H9 (cell line): Measurements from ENCODE around the gene INSRR. TPM values are rescaled to one million over a fixed set of nuclear protein-coding genes. Genes with fewer than 3 reads are reported as not detected.
A peak's percentile ranks its signal among the peaks of the same experiment; 100 is the strongest.

ENCODE experiments used
- DNase-seq: peaks from one replicate; pipeline ENCODE4 v3.0.0-alpha.2; 2017
- H2AFZ ChIP-seq: one replicate; pipeline ENCODE4 v1.6.1; 2013; ENCODE audit warnings: mild to moderate bottlenecking, low read length, control low read depth, moderate library complexity
- H2AK5ac ChIP-seq: 2 replicates; pipeline ENCODE4 v1.6.1; 2013; ENCODE audit warnings: low read length, control low read depth, mixed read lengths; ENCODE audit not compliant: insufficient read length
- H2BK120ac ChIP-seq: one replicate; pipeline ENCODE4 v1.6.1; 2013; ENCODE audit warnings: low read depth, mild to moderate bottlenecking, low read length, control low read depth, inconsistent platforms; ENCODE audit not compliant: poor library complexity, severe bottlenecking
- H2BK12ac ChIP-seq: 2 replicates; pipeline ENCODE4 v1.6.1; 2013; ENCODE audit warnings: low read length, control low read depth, mixed read lengths, low read depth; ENCODE audit not compliant: insufficient read length
- H2BK15ac ChIP-seq: 2 replicates; pipeline ENCODE4 v1.6.1; 2013; ENCODE audit warnings: low read depth, low read length, control low read depth
- H2BK20ac ChIP-seq: one replicate; pipeline ENCODE4 v1.6.1; 2013; ENCODE audit warnings: low read depth, mild to moderate bottlenecking, low read length, control low read depth, inconsistent platforms; ENCODE audit not compliant: poor library complexity, severe bottlenecking
- H2BK5ac ChIP-seq: 2 replicates; pipeline ENCODE4 v1.6.1; 2013; ENCODE audit warnings: low read length, control low read depth, mixed read lengths; ENCODE audit not compliant: insufficient read length
- H3K14ac ChIP-seq: 2 replicates; pipeline ENCODE4 v1.6.1; 2013; ENCODE audit warnings: low read length, control low read depth; ENCODE audit not compliant: insufficient read depth
- H3K18ac ChIP-seq: 2 replicates; pipeline ENCODE4 v1.6.1; 2013; ENCODE audit warnings: low read depth, mild to moderate bottlenecking, mixed read lengths, low read length, control low read depth; ENCODE audit not compliant: insufficient read length
- H3K23ac ChIP-seq: 2 replicates; pipeline ENCODE4 v1.6.1; 2013; ENCODE audit warnings: low read length, control low read depth, mixed read lengths, low read depth; ENCODE audit not compliant: insufficient read length
- H3K23me2 ChIP-seq: 2 replicates; pipeline ENCODE4 v1.6.1; 2013; ENCODE audit warnings: low read depth, mild to moderate bottlenecking, mixed read lengths, low read length, control low read depth; ENCODE audit not compliant: insufficient read length, poor library complexity, severe bottlenecking
- H3K27ac ChIP-seq: 2 replicates; pipeline ENCODE4 v1.5.1; 2013; ENCODE audit warnings: low read length, control low read depth, mixed read lengths, low read depth; ENCODE audit not compliant: insufficient read length
- H3K27me3 ChIP-seq: 2 replicates; pipeline ENCODE4 v1.6.1; 2013; ENCODE audit warnings: low read length, control low read depth, inconsistent platforms; ENCODE audit not compliant: insufficient read depth
- H3K4ac ChIP-seq: 2 replicates; pipeline ENCODE4 v1.6.1; 2013; ENCODE audit warnings: low read depth, mild to moderate bottlenecking, control low read depth, inconsistent platforms, low read length, moderate library complexity
- H3K4me1 ChIP-seq: 2 replicates; pipeline ENCODE4 v1.6.1; 2013; ENCODE audit warnings: low read length, control low read depth, inconsistent platforms; ENCODE audit not compliant: insufficient read depth
- H3K4me2 ChIP-seq: 2 replicates; pipeline ENCODE4 v1.6.1; 2013; ENCODE audit warnings: low read length, control low read depth, mixed read lengths; ENCODE audit not compliant: insufficient read length, insufficient read depth
- H3K56ac ChIP-seq: 2 replicates; pipeline ENCODE4 v1.6.1; 2013; ENCODE audit warnings: low read depth, mild to moderate bottlenecking, mixed read lengths, low read length, control low read depth; ENCODE audit not compliant: insufficient read length
- H3K79me1 ChIP-seq: 2 replicates; pipeline ENCODE4 v1.6.1; 2013; ENCODE audit warnings: low read depth, mild to moderate bottlenecking, moderate library complexity, low read length, control low read depth, inconsistent platforms; ENCODE audit not compliant: insufficient read depth, poor library complexity, severe bottlenecking
- H3K79me2 ChIP-seq: 2 replicates; pipeline ENCODE4 v1.6.1; 2013; ENCODE audit warnings: low read length, control low read depth, inconsistent platforms; ENCODE audit not compliant: insufficient read depth
- H3K9ac ChIP-seq: 2 replicates; pipeline ENCODE4 v1.6.1; 2013; ENCODE audit warnings: low read length, control low read depth, mixed read lengths; ENCODE audit not compliant: insufficient read length; ENCODE audit errors: extremely low read depth
- H3K9me3 ChIP-seq: one replicate; pipeline ENCODE4 v1.6.1; 2013; ENCODE audit warnings: low read depth, low read length, inconsistent platforms; ENCODE audit not compliant: control insufficient read depth
- H3T11ph ChIP-seq: one replicate; pipeline ENCODE4 v1.6.1; 2013; ENCODE audit warnings: mild to moderate bottlenecking, low read length, control low read depth, inconsistent platforms
- H4K20me1 ChIP-seq: one replicate; pipeline ENCODE4 v1.6.1; 2013; ENCODE audit not compliant: control insufficient read depth, insufficient read length, insufficient read depth
- H4K5ac ChIP-seq: 2 replicates; pipeline ENCODE4 v1.6.1; 2013; ENCODE audit warnings: low read depth, mild to moderate bottlenecking, mixed read lengths, low read length, control low read depth; ENCODE audit not compliant: insufficient read length
- H4K8ac ChIP-seq: replicated peaks from 2 replicates; pipeline ENCODE4 v1.6.1; 2013; ENCODE audit warnings: low read length, control low read depth, mixed read lengths, low read depth; ENCODE audit not compliant: insufficient read length
- H4K91ac ChIP-seq: 2 replicates; pipeline ENCODE4 v1.6.1; 2013; ENCODE audit warnings: low read depth, mild to moderate bottlenecking, moderate library complexity, mixed read lengths, low read length, control low read depth; ENCODE audit not compliant: insufficient read length
- H3K27ac Mint-ChIP-seq, 3 experiments: 2 replicates in 2 of 3; 3 replicates in 1 of 3; pipeline ENCODE4 v1.8.0; 2020 to 2021; ENCODE audit warnings: mixed read lengths in 3 of 3, mild to moderate bottlenecking in 1 of 3, moderate library complexity in 1 of 3
- H3K27me3 Mint-ChIP-seq: 2 replicates; pipeline ENCODE4 v1.8.0; 2021; ENCODE audit warnings: low read depth, mild to moderate bottlenecking, moderate library complexity, mixed read lengths
- H3K36me3 Mint-ChIP-seq, 3 experiments: 2 replicates in 2 of 3; 3 replicates in 1 of 3; pipeline ENCODE4 v1.8.0; 2020 to 2021; ENCODE audit warnings: low read depth in 3 of 3, mixed read lengths in 3 of 3; ENCODE audit not compliant: insufficient read depth in 1 of 3
- H3K4me1 Mint-ChIP-seq, 2 experiments: 2 replicates each; pipeline ENCODE4 v1.8.0; 2020; ENCODE audit warnings: mixed read lengths in 2 of 2
- H3K4me3 Mint-ChIP-seq, 2 experiments: 2 replicates in 1 of 2; 3 replicates in 1 of 2; pipeline ENCODE4 v1.8.0; 2020 to 2021; ENCODE audit warnings: mild to moderate bottlenecking in 2 of 2, mixed read lengths in 2 of 2, moderate library complexity in 1 of 2
- H3K9me3 Mint-ChIP-seq, 2 experiments: 2 replicates in 1 of 2; 3 replicates in 1 of 2; pipeline ENCODE4 v1.8.0; 2020; ENCODE audit warnings: mild to moderate bottlenecking in 2 of 2, mixed read lengths in 2 of 2, moderate library complexity in 1 of 2
- CTCF ChIP-seq: fragments of 200-600 bp; sonication (generic); conservative IDR thresholded peaks from 3 replicates; pipeline ENCODE4 v1.8.0; 2021; ENCODE audit warnings: antibody characterized with exemption, mild to moderate bottlenecking
- WGBS: extraction: QIAGEN DNeasy Blood & Tissue Kit; methylation state at CpG from one replicate; pipeline ENCODE4 v1.1.7; 2013; ENCODE audit warnings: missing lambda C conversion rate, low lambda C conversion rate, mixed read lengths; ENCODE audit not compliant: insufficient read length; ENCODE audit errors: extremely low coverage; 5-methylcytosine and 5-hydroxymethylcytosine counted together
- total RNA-seq: library from RNA; stranded (reverse); gene quantifications from 2 replicates; pipeline ENCODE4 v1.2.1, GENCODE V29; 2021

Gene INSRR
- total RNA-seq, 1 experiment from 2014 or later = not detected

- H3K27me3 ChIP-seq = peaks cover 71% of the 10 kb centered on the region
- TF ChIP-seq CTCF = no peak
- no peaks in the 10 kb centered on the region for H3K9me3 ChIP-seq
- H2BK120ac ChIP-seq = no peak overlapping the region
- no peaks in the 10 kb centered on the region for H4K20me1 ChIP-seq
- H4K8ac ChIP-seq = no peak overlapping the region
- H2BK20ac ChIP-seq = no peak overlapping the region
- Mint-ChIP-seq H3K4me1 (peaks cover 6 to 32% of the 10 kb centered on the region in 2 experiments), H3K27me3 (peaks cover 97% of the 10 kb centered on the region), H3K4me3 (peak overlapping the region; percentile 25 to 77; a peak in 4 of 5 replicates), H3K27ac (no peak overlapping the region), H3K36me3 (no peaks in the 10 kb centered on the region), H3K9me3 (no peaks in the 10 kb centered on the region; a peak in 1 of 5 replicates)
- H4K5ac ChIP-seq = no peak overlapping the region
- H4K91ac ChIP-seq = no peak overlapping the region
- no peaks in the 10 kb centered on the region for H3K4me1 ChIP-seq
- no peak overlapping the region for H2AFZ ChIP-seq
- no CpG with 5 or more reads among the region's 5 CpGs for WGBS
- peak overlapping the region; percentile 94 for H3K4me2 ChIP-seq
- no peak overlapping the region for H3K4ac ChIP-seq
- H2BK12ac ChIP-seq = no peak overlapping the region
- no peak overlapping the region for H3K9ac ChIP-seq
- DNase-seq = no peak
- H2BK15ac ChIP-seq = no peak overlapping the region
- H2AK5ac ChIP-seq = no peak overlapping the region
- no peak overlapping the region for H2BK5ac ChIP-seq
- H3K27ac ChIP-seq = no peak overlapping the region
- H3K23ac ChIP-seq = no peak overlapping the region
- H3K79me2 ChIP-seq = no peaks in the 10 kb centered on the region
- no peak overlapping the region for H3K14ac ChIP-seq
- H3T11ph ChIP-seq = no peak overlapping the region
- no peak overlapping the region for H3K56ac ChIP-seq
- H3K79me1 ChIP-seq = no peaks in the 10 kb centered on the region
- no peak overlapping the region for H3K18ac ChIP-seq
- H3K23me2 ChIP-seq = peaks cover 13% of the 10 kb centered on the region
These were observed 361 bp downstream of the INSRR start for GRCh38 chr1:156858555-156858956.
